K562 (cell line): Measurements from ENCODE around the gene SNX14. TPM values are rescaled to one million over a fixed set of nuclear protein-coding genes. Genes with fewer than 3 reads are reported as not detected.

Experiments used
- ATAC-seq: fragments of 200-7000 bp; cut with Tn5 transposase; 3 replicates; pipeline ENCODE4 v1.9.1; 2020; ENCODE audit warnings: moderate library complexity
- BruUV-seq: library from RNA; stranded (reverse); fragments of 400-500 nt; replicated peaks from 2 replicates; lab custom pipeline; 2021; lab: Mats Ljungman, UMichigan
- CTCF ChIA-PET: fragments of 300-600 bp; formaldehyde crosslinking; extraction: SDS; loops from one replicate; lab custom pipeline; 2021; ENCODE audit warnings: low intra/inter-chr PET ratio; lab: Yijun Ruan, JAX
- POLR2A ChIA-PET: fragments of 300-600, 350-650 bp; sonication (Branson Sonifier 250); formaldehyde crosslinking; extraction: SDS; loops from one replicate; lab custom pipeline; 2021; ENCODE audit warnings: antibody characterized with exemption, inconsistent platforms; lab: Yijun Ruan, JAX
- DNase-seq, 4 experiments: peaks; one replicate each; pipeline versions ENCODE4 v3.0.0 to v3.0.0-alpha.2; 2011 to 2018; ENCODE audit warnings: low spot score in 3 of 4, mixed read lengths in 3 of 4; ENCODE audit errors: extremely low read depth in 1 of 4
- FAIRE-seq: peaks from 2 replicates; lab custom pipeline; 2011; peaks lifted over from hg19 to GRCh38; lab: Jason Lieb, UNC
- H2AFZ ChIP-seq: 2 replicates; pipeline ENCODE4 v1.6.0; 2011; ENCODE audit warnings: low read depth, low read length, control low read depth, inconsistent platforms
- H3K27ac ChIP-seq: fragments of 200-600 bp; 3 replicates; pipeline ENCODE4 v1.8.0; 2011; ENCODE audit warnings: low read depth, mild to moderate bottlenecking, control low read depth, inconsistent platforms, low read length, moderate library complexity, mixed read lengths; ENCODE audit errors: extremely low read depth
- H3K27me3 ChIP-seq, 2 experiments: fragments of 300-600 bp in 1 of 2; 2 replicates in 1 of 2; 3 replicates in 1 of 2; pipeline versions ENCODE4 v1.6.0 to v1.8.0; 2011; ENCODE audit warnings: inconsistent platforms in 2 of 2, low read length in 2 of 2, mild to moderate bottlenecking in 1 of 2, mixed read lengths in 1 of 2, moderate library complexity in 1 of 2; ENCODE audit not compliant: control insufficient read depth in 2 of 2, insufficient read depth in 2 of 2
- H3K36me3 ChIP-seq: fragments of 300-600 bp; 3 replicates; pipeline ENCODE4 v1.8.0; 2011; ENCODE audit warnings: mild to moderate bottlenecking, low read length, inconsistent platforms; ENCODE audit not compliant: control insufficient read depth, insufficient read depth
- H3K4me1 ChIP-seq, 2 experiments: fragments of 200-600 bp in 1 of 2; replicated peaks in 1 of 2; 2 replicates in 1 of 2; 3 replicates in 1 of 2; pipeline versions ENCODE4 v1.5.1 to v1.8.0; 2011; ENCODE audit warnings: inconsistent platforms in 2 of 2, low read length in 2 of 2, mild to moderate bottlenecking in 1 of 2, mixed read lengths in 1 of 2, moderate library complexity in 1 of 2; ENCODE audit not compliant: control insufficient read depth in 2 of 2, insufficient read depth in 2 of 2
- H3K4me2 ChIP-seq: 2 replicates; pipeline ENCODE4 v1.6.1; 2011; ENCODE audit warnings: low read length, control low read depth, inconsistent platforms, mixed read lengths; ENCODE audit not compliant: insufficient read depth
- H3K4me3 ChIP-seq: fragments of 200-600 bp; sonication (generic), shearing (Covaris generic); 2 replicates; pipeline ENCODE4 v1.5.1; 2016; ENCODE audit warnings: control low read depth, inconsistent platforms
- H3K79me2 ChIP-seq: fragments of 200-600 bp; 3 replicates; pipeline ENCODE4 v1.8.0; 2011; ENCODE audit warnings: low read length, inconsistent platforms; ENCODE audit not compliant: control insufficient read depth, insufficient read depth
- H3K9ac ChIP-seq, 2 experiments: 2 replicates each; pipeline versions ENCODE4 v1.6.0 to v1.6.1; 2011; ENCODE audit warnings: low read depth in 2 of 2, low read length in 2 of 2, control low read depth in 1 of 2, inconsistent platforms in 1 of 2, mild to moderate bottlenecking in 1 of 2, mixed read lengths in 1 of 2; ENCODE audit not compliant: insufficient read depth in 1 of 2
- H3K9me1 ChIP-seq: one replicate; pipeline ENCODE4 v1.6.0; 2011; ENCODE audit warnings: inconsistent platforms, mild to moderate bottlenecking, low read length, moderate library complexity; ENCODE audit not compliant: control insufficient read depth, insufficient read depth
- H3K9me3 ChIP-seq: replicated peaks from 2 replicates; pipeline ENCODE4 v1.5.1; 2011; ENCODE audit warnings: low read depth, low read length, inconsistent platforms; ENCODE audit not compliant: control insufficient read depth, insufficient read depth
- H4K20me1 ChIP-seq: replicated peaks from 2 replicates; pipeline ENCODE4 v1.6.1; 2011; ENCODE audit warnings: low read length, inconsistent platforms, mixed read lengths; ENCODE audit not compliant: control insufficient read depth, insufficient read depth
- CBX1 ChIP-seq: sonication (generic); IDR thresholded peaks from 2 replicates; pipeline ENCODE4 v1.6.1; 2016; ENCODE audit warnings: antibody characterized with exemption, low read depth, mild to moderate bottlenecking
- GATAD2A ChIP-seq: fragments of 450-650 bp; IDR thresholded peaks from 2 replicates; pipeline ENCODE4 v1.6.1; 2017
- RBBP5 ChIP-seq: fragments of 200-600 bp; sonication (generic); IDR thresholded peaks from 2 replicates; pipeline ENCODE4 v1.6.1; 2012; ENCODE audit warnings: borderline replicate concordance, mild to moderate bottlenecking, low read length, control low read depth, inconsistent platforms; ENCODE audit not compliant: insufficient read depth, poor library complexity, severe bottlenecking
- SLC30A9 ChIP-seq: fragments of 250-450 bp; sonication (Bioruptor Pico); IDR thresholded peaks from 2 replicates; pipeline ENCODE4 v1.8.0; 2022; ENCODE audit warnings: mild to moderate bottlenecking, moderate library complexity
- THAP7 ChIP-seq: fragments of 250-450 bp; sonication (Bioruptor Pico); IDR thresholded peaks from 2 replicates; pipeline ENCODE4 v1.5.0; 2021
- WGBS: fragments of 100-300 bp; shearing (Covaris generic); methylation state at CpG from one replicate; pipeline ENCODE4 v1.1.6; 2016; ENCODE audit warnings: low coverage, mixed read lengths; ENCODE audit not compliant: insufficient coverage; ENCODE audit errors: missing lambda C conversion rate; 5-methylcytosine and 5-hydroxymethylcytosine counted together
- in situ Hi-C: fragments of 300-500 bp; cut with MboI; formaldehyde crosslinking; loops from 4 replicates; pipeline ENCODE4 v1.15.0; 2018; ENCODE audit warnings: inconsistent platforms, mixed read lengths
- intact Hi-C: fragments of 100-400 bp; cut with micrococcal nuclease; formaldehyde crosslinking; loops from 2 replicates; pipeline ENCODE4 v1.14.2; 2022
- polyA plus RNA-seq, 8 experiments: library from polyadenylated mRNA; depleted of rRNA in 4 of 8; stranded (reverse) in 5 of 8; unstranded in 3 of 8; fragments of >200 nt; fragmentation: Nextera tagmentation in 2 of 8; fragmentation: Illumina TruSeq in 1 of 8; extraction: Ambion mirVana in 2 of 8; extraction: Trizol in 1 of 8; gene quantifications; 2 replicates each; pipeline versions ENCODE4 v1.2.1 to v1.2.3, GENCODE V29; 2011 to 2014; ENCODE audit warnings: inconsistent platforms in 1 of 8, missing spikeins in 1 of 8
- total RNA-seq, 7 experiments: library from RNA; depleted of rRNA in 6 of 7; stranded (reverse); fragments of >200 nt in 6 of 7; fragmentation: Illumina TruSeq in 2 of 7; extraction: Trizol in 2 of 7; gene quantifications; 2 replicates each; pipeline versions ENCODE4 v1.2.1 to v1.2.3, GENCODE V29; 2011 to 2021; ENCODE audit warnings: low replicate concordance in 1 of 7
- TF ChIP-seq, protein P1 (sequence below): fragments of 450-650 bp; formaldehyde crosslinking; IDR thresholded peaks from 2 replicates; pipeline ENCODE4 v1.4.0; 2022; ENCODE audit warnings: missing genetic modification characterization
- TF ChIP-seq, protein P2 (sequence below): fragments of 450-650 bp; IDR thresholded peaks from 2 replicates; pipeline ENCODE4 v1.6.1; 2016; ENCODE audit warnings: borderline replicate concordance

Gene SNX14
- total and polyA plus RNA-seq, 9 of the 15 experiments (the other 6 are each of a cell fraction or from before 2014, with no cell fraction given): 46.5 to 140 (median 71.2) TPM

DNA sequence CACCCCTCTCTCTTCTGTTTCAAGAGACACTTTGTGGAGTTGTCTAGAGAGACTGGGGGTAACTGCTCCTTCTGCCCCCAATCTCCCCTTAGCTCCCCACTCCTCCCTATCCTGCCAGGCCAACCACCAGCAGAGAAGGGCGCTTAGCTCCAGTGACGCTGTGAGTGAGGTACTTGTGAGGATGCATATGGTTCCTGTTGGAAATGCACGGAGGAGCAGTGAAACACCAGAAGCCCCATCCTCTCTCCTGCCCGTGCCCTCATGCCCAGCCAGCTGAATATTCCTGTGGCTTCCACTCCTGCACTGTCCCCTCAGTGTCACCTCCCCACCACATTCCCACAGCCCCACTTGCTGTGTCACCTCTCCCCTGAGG lies 131.9 kb downstream of the SNX14 start (continued):
- TF ChIP-seq, protein P1, sequence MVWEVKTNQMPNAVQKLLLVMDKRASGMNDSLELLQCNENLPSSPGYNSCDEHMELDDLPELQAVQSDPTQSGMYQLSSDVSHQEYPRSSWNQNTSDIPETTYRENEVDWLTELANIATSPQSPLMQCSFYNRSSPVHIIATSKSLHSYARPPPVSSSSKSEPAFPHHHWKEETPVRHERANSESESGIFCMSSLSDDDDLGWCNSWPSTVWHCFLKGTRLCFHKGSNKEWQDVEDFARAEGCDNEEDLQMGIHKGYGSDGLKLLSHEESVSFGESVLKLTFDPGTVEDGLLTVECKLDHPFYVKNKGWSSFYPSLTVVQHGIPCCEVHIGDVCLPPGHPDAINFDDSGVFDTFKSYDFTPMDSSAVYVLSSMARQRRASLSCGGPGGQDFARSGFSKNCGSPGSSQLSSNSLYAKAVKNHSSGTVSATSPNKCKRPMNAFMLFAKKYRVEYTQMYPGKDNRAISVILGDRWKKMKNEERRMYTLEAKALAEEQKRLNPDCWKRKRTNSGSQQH (CRISPR knock-in tag): no peak
- no peak for TF ChIP-seq SLC30A9 (CRISPR knock-in tag)

DNA sequence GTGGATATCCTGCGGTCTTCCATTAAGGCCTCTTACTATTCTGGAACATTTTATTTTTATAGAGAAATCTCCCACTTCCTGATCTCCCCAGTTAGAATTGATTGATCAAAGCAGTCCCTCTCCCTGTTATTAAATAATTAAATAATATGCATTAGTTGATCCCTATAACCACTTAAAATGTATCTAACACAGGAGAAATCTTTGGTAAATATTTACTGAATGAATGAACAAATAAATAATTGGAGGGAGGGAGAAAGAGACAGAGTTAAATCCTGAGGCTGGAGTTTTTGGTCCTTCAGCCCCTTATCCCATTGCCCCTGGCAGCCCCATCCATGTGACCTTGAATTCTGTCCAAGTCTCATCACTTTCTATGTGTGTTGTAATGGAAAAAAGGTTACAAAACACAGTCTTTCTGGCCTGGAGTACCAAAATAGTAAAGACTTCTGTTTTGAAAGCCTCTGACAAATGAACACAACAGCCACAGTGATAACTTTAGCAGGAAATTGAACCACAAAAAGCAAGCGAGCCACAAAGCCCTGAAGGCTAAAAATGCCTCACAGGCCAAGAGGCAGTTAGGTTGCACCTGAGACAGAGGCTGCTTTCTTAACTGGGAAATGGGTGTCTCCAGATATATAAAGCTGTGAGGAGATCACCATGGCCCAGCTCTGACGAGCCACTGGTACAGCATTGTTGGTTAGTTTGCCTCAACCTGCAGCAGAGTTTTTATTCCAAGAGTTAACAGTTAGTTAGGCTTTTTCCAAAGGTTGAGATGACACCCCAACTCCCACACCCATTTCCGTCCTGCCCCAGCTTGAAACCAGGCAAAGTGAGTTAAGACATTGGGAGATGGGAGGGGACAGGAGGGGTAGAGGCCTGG lies 132.5 kb downstream of the SNX14 start:
- Histone ChIP-seq H3K4me1 (no peaks in the 10 kb centered on the region), H3K79me2 (no peaks in the 10 kb centered on the region), H3K9me3 (no peaks in the 10 kb centered on the region), H3K4me2 (no peak overlapping the region), H2AFZ (no peak overlapping the region), H3K4me3 (no peak overlapping the region), H3K27ac (no peak overlapping the region), H3K9ac (no peak overlapping the region), H3K27me3 (peaks cover 2 to 4% of the 10 kb centered on the region in 2 experiments; a peak in 1 of 5 replicates), H3K9me1 (no peaks in the 10 kb centered on the region), H4K20me1 (no peaks in the 10 kb centered on the region), H3K36me3 (no peaks in the 10 kb centered on the region)
- ATAC-seq: no peak
- no TSS peak for BruUV-seq
- ChIA-PET CTCF (no interaction called here), POLR2A (no interaction called here)
- no peak for DNase-seq
- no peak for FAIRE-seq
- intact Hi-C loops: no loop called here
- in situ Hi-C loops: no loop called here
- 2% methylated on average over 4 of the region's 4 CpGs for WGBS
- TF ChIP-seq, protein P2, sequence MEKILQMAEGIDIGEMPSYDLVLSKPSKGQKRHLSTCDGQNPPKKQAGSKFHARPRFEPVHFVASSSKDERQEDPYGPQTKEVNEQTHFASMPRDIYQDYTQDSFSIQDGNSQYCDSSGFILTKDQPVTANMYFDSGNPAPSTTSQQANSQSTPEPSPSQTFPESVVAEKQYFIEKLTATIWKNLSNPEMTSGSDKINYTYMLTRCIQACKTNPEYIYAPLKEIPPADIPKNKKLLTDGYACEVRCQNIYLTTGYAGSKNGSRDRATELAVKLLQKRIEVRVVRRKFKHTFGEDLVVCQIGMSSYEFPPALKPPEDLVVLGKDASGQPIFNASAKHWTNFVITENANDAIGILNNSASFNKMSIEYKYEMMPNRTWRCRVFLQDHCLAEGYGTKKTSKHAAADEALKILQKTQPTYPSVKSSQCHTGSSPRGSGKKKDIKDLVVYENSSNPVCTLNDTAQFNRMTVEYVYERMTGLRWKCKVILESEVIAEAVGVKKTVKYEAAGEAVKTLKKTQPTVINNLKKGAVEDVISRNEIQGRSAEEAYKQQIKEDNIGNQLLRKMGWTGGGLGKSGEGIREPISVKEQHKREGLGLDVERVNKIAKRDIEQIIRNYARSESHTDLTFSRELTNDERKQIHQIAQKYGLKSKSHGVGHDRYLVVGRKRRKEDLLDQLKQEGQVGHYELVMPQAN: no peak
- TF ChIP-seq CBX1 (no peak), RBBP5 (no peak), THAP7 (no peak), GATAD2A (no peak)
